SK-N-SH treated with all-trans-retinoic acid at 6 μM for 48 hours (cell line): ENCODE measurements around the gene ATRIP.

Experiments used
- ATAC-seq: fragments of 200-7000 bp; cut with Tn5 transposase; 3 replicates; pipeline ENCODE4 v1.9.1; 2020; ENCODE audit warnings: mild to moderate bottlenecking, moderate library complexity
- BACH2 ChIP-seq: fragments of 250-450 bp; sonication (Bioruptor Pico); IDR thresholded peaks from 2 replicates; pipeline ENCODE4 v1.9.0; 2021; ENCODE audit warnings: mild to moderate bottlenecking, borderline replicate concordance
- CREB5 ChIP-seq: fragments of 250-450 bp; sonication (Bioruptor Pico); IDR thresholded peaks from 2 replicates; pipeline ENCODE4 v1.5.1; 2020; ENCODE audit warnings: low read depth, mild to moderate bottlenecking, moderate library complexity
- CSDC2 ChIP-seq: fragments of 250-450 bp; sonication (Bioruptor Pico); IDR thresholded peaks from 2 replicates; pipeline ENCODE4 v1.5.0; 2020; ENCODE audit warnings: mild to moderate bottlenecking, moderate library complexity
- CSRNP3 ChIP-seq: fragments of 250-450 bp; sonication (Bioruptor Pico); IDR thresholded peaks from 2 replicates; pipeline ENCODE4 v1.5.1; 2021; ENCODE audit warnings: mild to moderate bottlenecking, moderate library complexity
- ESRRG ChIP-seq: fragments of 250-450 bp; sonication (Bioruptor Pico); IDR thresholded peaks from 2 replicates; pipeline ENCODE4 v1.6.1; 2021; ENCODE audit warnings: mild to moderate bottlenecking
- GLIS3 ChIP-seq: fragments of 250-450 bp; sonication (Bioruptor Pico); IDR thresholded peaks from 2 replicates; pipeline ENCODE4 v1.5.0; 2020; ENCODE audit warnings: mild to moderate bottlenecking, moderate library complexity
- ISL1 ChIP-seq: fragments of 250-450 bp; sonication (Bioruptor Pico); IDR thresholded peaks from 2 replicates; pipeline ENCODE4 v2.1.2; 2022; ENCODE audit warnings: mild to moderate bottlenecking, moderate library complexity
- OSR1 ChIP-seq: fragments of 250-450 bp; sonication (Bioruptor Pico); IDR thresholded peaks from 2 replicates; pipeline ENCODE4 v1.8.0; 2022; ENCODE audit warnings: moderate library complexity, mild to moderate bottlenecking, inconsistent platforms
- PATZ1 ChIP-seq: fragments of 250-450 bp; sonication (Bioruptor Pico); IDR thresholded peaks from 2 replicates; pipeline ENCODE4 v1.8.0; 2020; ENCODE audit warnings: mild to moderate bottlenecking, moderate library complexity, borderline replicate concordance
- PPARA ChIP-seq: fragments of 250-450 bp; sonication (Bioruptor Pico); IDR thresholded peaks from 2 replicates; pipeline ENCODE4 v1.5.0; 2020; ENCODE audit warnings: mild to moderate bottlenecking, borderline replicate concordance
- TSHZ2 ChIP-seq: fragments of 250-450 bp; sonication (Bioruptor Pico); IDR thresholded peaks from 2 replicates; pipeline ENCODE4 v1.5.0; 2020; ENCODE audit warnings: mild to moderate bottlenecking, moderate library complexity
- ZFP3 ChIP-seq: fragments of 250-450 bp; sonication (Bioruptor Pico); IDR thresholded peaks from 2 replicates; pipeline ENCODE4 v1.5.0; 2020; ENCODE audit warnings: mild to moderate bottlenecking, moderate library complexity
- ZFP30 ChIP-seq: fragments of 450-650 bp; formaldehyde crosslinking; IDR thresholded peaks from 2 replicates; pipeline ENCODE4 v1.5.0; 2022; ENCODE audit warnings: mild to moderate bottlenecking, moderate library complexity
- ZNF70 ChIP-seq: fragments of 450-650 bp; formaldehyde crosslinking; IDR thresholded peaks from 2 replicates; pipeline ENCODE4 v1.5.0; 2020; ENCODE audit warnings: mild to moderate bottlenecking, moderate library complexity
- ZNF8 ChIP-seq: fragments of 450-650 bp; formaldehyde crosslinking; IDR thresholded peaks from 2 replicates; pipeline ENCODE4 v1.5.0; 2020; ENCODE audit warnings: mild to moderate bottlenecking, moderate library complexity

ATRIP gene

GRCh38 chr3:48428572-48429316 lies 17.8 kb upstream of the ATRIP start (continued):
- TF ChIP-seq TSHZ2 (CRISPR knock-in tag) = no peak
- TF ChIP-seq PATZ1 (CRISPR knock-in tag) = no peak

GRCh38 chr3:48429317-48429959 lies 17.1 kb upstream of the ATRIP start:
- ATAC-seq = peak; percentile 43
- TF ChIP-seq ZNF70 (CRISPR knock-in tag) (no peak), ISL1 (CRISPR knock-in tag) (no peak), ZNF8 (0 out of 2 replicates have a peak, but pooled peaks have one; percentile 6), ZFP30 (CRISPR knock-in tag) (no peak)

GRCh38 chr3:48429960-48430707 lies 16.4 kb upstream of the ATRIP start, which contains the start of gene PLXNB1:
Gene PLXNB1, minus strand, starts transcription at chr3:48430086. Its CDS starts 5,475 bp downstream, at chr3:48424611.
- TF ChIP-seq PATZ1 (CRISPR knock-in tag) (peak; percentile 70; the same call in 1 of the 2 replicates), CSRNP3 (CRISPR knock-in tag) (no peak)
- TF ChIP-seq, all 23 proteins: peak for 1
- no peak for ATAC-seq

GRCh38 chr3:48430708-48431101 lies 15.8 kb upstream of the ATRIP start:
- TF ChIP-seq ESRRG (CRISPR knock-in tag) (no peak), PATZ1 (CRISPR knock-in tag) (no peak), BACH2 (CRISPR knock-in tag) (no peak), GLIS3 (CRISPR knock-in tag) (no peak), ZFP3 (CRISPR knock-in tag) (no peak), CSDC2 (CRISPR knock-in tag) (no peak), CREB5 (CRISPR knock-in tag) (no peak), OSR1 (CRISPR knock-in tag) (no peak), ISL1 (CRISPR knock-in tag) (no peak), PPARA (CRISPR knock-in tag) (no peak)
- no peak for ATAC-seq
